ENCODE results near the gene GPD1L. TPM values are rescaled to one million over a fixed set of nuclear protein-coding genes. Genes with fewer than 3 reads are reported as not detected.
"Not testable (repeated sequence)": the region's sequence is repeated elsewhere in the genome, so short reads cannot be mapped to it uniquely, and the experiment has no call there.

The GPD1L gene
- total RNA-seq, 6 experiments from 2014 or later = 2.7 to 8.3 (median 4.2) TPM

DNA sequence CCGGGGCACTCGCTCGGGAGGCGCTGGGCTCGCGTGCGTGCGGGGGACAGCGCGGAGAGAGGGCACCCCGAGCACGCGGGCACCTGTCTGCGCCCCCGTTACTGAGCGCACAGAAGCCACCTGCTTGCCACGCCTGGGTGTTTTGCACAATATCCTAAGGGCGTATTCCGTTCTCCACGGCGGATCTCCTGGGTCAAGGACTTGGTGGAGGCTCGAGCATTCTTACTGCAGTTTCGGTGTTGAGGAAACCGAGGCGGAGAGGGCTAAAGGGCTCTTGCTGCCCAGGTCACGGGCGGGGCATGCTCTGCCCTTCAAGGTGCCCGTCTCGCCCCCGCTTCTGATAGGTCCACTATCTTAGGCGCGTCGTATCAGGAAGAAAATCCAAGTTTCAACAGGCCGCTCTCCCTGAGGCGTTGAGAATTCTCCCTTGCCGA is 526 bp downstream of the GPD1L start:
- DNase-seq = no peak
- Mint-ChIP-seq H3K27ac (peak overlapping the region; percentile 17; the same call in 1 of the 2 replicates), H3K36me3 (ENCODE audit: low read depth) (no peaks in the 10 kb centered on the region), H3K4me3 (peak overlapping the region; percentile 93), H3K9me3 (peaks cover 5% of the 10 kb centered on the region; the same call in 1 of the 2 replicates), H3K27me3 (ENCODE audit: insufficient read depth) (peaks cover 8% of the 10 kb centered on the region), H3K4me1 (ENCODE audit: low read depth) (peaks cover 18% of the 10 kb centered on the region)
- TF ChIP-seq, protein P1, sequence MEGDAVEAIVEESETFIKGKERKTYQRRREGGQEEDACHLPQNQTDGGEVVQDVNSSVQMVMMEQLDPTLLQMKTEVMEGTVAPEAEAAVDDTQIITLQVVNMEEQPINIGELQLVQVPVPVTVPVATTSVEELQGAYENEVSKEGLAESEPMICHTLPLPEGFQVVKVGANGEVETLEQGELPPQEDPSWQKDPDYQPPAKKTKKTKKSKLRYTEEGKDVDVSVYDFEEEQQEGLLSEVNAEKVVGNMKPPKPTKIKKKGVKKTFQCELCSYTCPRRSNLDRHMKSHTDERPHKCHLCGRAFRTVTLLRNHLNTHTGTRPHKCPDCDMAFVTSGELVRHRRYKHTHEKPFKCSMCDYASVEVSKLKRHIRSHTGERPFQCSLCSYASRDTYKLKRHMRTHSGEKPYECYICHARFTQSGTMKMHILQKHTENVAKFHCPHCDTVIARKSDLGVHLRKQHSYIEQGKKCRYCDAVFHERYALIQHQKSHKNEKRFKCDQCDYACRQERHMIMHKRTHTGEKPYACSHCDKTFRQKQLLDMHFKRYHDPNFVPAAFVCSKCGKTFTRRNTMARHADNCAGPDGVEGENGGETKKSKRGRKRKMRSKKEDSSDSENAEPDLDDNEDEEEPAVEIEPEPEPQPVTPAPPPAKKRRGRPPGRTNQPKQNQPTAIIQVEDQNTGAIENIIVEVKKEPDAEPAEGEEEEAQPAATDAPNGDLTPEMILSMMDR (IDR thresholded peaks at IDR 0.05) = no peak

DNA sequence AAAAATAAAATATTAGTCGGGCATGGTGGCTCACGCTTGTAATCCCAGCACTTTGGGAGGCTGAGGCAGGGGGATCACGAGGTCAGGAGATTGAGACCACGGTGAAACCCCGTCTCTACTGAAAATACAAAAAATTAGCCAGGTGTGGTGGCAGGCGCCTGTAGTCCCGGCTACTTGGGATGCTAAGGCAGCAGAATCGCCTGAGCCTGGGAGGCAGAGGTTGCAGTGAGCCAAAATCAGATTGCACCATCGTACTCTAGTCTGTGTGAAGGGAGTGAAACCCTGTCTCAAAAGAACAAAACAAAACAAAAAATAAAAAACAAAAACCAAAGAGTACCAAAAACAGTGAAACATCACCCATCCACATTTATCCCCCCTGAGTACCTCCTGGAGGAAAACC is 1.8 kb downstream of the GPD1L start:
- H3K27me3 Mint-ChIP-seq (ENCODE audit: insufficient read depth); H3K9me3 Mint-ChIP-seq; DNase-seq; H3K27ac Mint-ChIP-seq; H3K36me3 Mint-ChIP-seq (ENCODE audit: low read depth); H3K4me3 Mint-ChIP-seq: not testable (repeated sequence)
- H3K4me1 Mint-ChIP-seq (ENCODE audit: low read depth) = peaks cover 18% of the 10 kb centered on the region

DNA sequence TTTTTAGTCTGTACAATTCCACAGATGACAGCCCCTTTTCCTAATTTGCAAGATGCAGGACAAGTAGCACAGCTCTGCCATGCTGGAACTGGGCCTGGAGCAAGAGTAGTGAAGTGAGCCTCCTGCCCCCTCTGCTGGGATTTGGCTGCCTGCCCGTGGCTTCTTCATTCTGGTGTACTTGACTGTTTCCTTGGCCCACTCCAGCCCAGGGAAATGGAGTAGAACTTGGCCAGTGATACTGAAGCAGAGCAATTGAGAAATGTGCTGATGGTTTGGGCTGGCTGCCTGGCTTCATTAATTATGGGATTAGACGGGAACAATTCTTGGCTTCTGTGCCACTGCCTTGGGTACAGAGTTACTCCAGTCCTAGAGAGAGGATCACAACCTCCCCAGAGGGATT is 2.8 kb downstream of the GPD1L start:
- H3K36me3 Mint-ChIP-seq (ENCODE audit: low read depth) = no peaks in the 10 kb centered on the region; the same call in 1 of the 2 replicates
- no peak for DNase-seq
- H3K27ac Mint-ChIP-seq = no peak overlapping the region
- TF ChIP-seq, protein P1 (IDR thresholded peaks at IDR 0.05) = no peak
- H3K9me3 Mint-ChIP-seq = no peaks in the 10 kb centered on the region
- H3K4me3 Mint-ChIP-seq = no peak overlapping the region
- peaks cover 18% of the 10 kb centered on the region for H3K4me1 Mint-ChIP-seq (ENCODE audit: low read depth)
- H3K27me3 Mint-ChIP-seq (ENCODE audit: insufficient read depth) = peaks cover 5% of the 10 kb centered on the region

DNA sequence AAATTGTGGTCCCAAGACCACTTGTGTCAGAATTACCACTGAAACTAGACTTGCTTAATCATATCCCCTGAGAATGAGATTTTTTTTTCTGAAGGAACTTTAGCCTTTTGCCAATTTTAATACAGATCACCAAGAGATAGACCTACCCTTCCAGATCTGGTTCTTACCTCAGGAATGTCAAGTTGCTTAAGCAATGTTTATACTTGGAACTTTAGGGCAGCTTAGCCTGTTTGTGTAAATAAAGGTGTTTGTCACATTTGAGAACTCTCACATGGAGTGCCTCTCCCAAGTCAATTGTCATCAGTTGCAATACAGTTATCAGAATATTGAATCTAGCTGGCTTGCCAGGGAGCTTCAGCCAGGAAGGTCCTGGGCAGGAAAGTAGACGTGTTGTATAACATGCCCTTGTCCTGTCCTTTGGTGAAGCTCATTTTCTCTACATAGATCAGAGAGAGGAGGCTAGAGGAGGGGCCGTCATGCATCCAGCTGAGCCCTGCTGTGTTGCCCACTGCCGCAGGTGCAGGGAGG is 3.9 kb downstream of the GPD1L start:
- Mint-ChIP-seq H3K36me3 (ENCODE audit: low read depth) (peaks cover 5% of the 10 kb centered on the region; the same call in 1 of the 2 replicates), H3K27me3 (ENCODE audit: insufficient read depth) (peaks cover 5% of the 10 kb centered on the region), H3K4me1 (ENCODE audit: low read depth) (peaks cover 18% of the 10 kb centered on the region), H3K27ac (no peak overlapping the region), H3K9me3 (peaks cover 9% of the 10 kb centered on the region), H3K4me3 (no peak overlapping the region)
- TF ChIP-seq, protein P1 (IDR thresholded peaks at IDR 0.05) = no peak
- no peak for DNase-seq

DNA sequence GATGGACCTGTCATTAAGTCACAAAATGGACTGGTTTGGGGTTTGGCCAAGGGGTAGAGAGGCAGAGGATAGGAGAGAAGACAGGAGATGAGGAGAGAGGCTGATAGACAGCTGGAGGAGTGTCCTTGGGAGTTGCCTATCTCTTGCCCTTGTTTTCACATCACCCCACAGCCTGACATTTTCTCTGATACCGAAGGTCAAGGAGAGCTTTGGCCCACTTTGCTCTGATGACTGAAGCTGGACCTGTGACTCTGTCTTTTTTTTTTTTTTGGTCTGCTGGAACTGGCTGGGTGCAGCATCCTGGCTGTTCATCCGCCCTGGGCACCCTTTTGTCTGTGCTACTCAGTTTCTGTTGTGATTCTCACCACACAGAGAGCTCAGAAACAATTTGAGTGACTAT is 5.1 kb downstream of the GPD1L start:
- no peak overlapping the region for H3K27ac Mint-ChIP-seq
- no peak for DNase-seq
- TF ChIP-seq, protein P1 (IDR thresholded peaks at IDR 0.05) = no peak
- H3K4me3 Mint-ChIP-seq = no peak overlapping the region
- peaks cover 13% of the 10 kb centered on the region for H3K4me1 Mint-ChIP-seq (ENCODE audit: low read depth)
- peaks cover 5% of the 10 kb centered on the region for H3K27me3 Mint-ChIP-seq (ENCODE audit: insufficient read depth)
- peaks cover 5% of the 10 kb centered on the region; the same call in 1 of the 2 replicates for H3K36me3 Mint-ChIP-seq (ENCODE audit: low read depth)
- H3K9me3 Mint-ChIP-seq = peaks cover 10% of the 10 kb centered on the region

DNA sequence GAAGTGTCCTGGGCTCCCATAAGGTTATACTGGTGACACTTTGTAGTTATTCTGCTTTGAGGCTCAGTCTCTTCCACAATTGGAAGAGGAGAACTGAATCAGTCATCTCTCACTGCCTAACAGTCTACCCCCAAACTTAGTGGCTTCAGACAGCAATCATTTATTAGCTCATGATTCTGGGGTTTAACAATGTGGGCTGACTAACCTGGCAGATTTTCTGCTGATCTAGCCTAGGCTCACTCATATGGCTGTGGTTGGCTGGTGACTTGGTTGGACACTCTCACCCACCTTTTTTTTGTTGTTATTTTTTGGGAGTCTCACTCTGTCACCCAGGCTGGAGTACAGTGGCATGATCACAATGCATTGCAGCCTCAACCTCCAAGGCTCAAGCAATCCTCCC is 7.1 kb downstream of the GPD1L start:
- H3K27ac Mint-ChIP-seq = no peak overlapping the region
- TF ChIP-seq, protein P1 (IDR thresholded peaks at IDR 0.05) = no peak
- H3K36me3 Mint-ChIP-seq (ENCODE audit: low read depth) = peaks cover 5% of the 10 kb centered on the region; the same call in 1 of the 2 replicates
- DNase-seq = no peak
- no peak overlapping the region for H3K4me3 Mint-ChIP-seq
- H3K4me1 Mint-ChIP-seq (ENCODE audit: low read depth) = 0 out of 2 replicates have a peak, but pooled peaks cover 5% of the 10 kb centered on the region
- H3K27me3 Mint-ChIP-seq (ENCODE audit: insufficient read depth) = peaks cover 5% of the 10 kb centered on the region
- peaks cover 10% of the 10 kb centered on the region for H3K9me3 Mint-ChIP-seq

All from HFFc6 (cell line).